GM23248 (cell line): ENCODE data around the gene ERP27.

Experiments
- EZH2 ChIP-seq: fragments of 200-600 bp; sonication (generic); IDR thresholded peaks from 2 replicates; pipeline ENCODE4 v1.6.1; 2018; ENCODE audit warnings: antibody characterized with exemption, mild to moderate bottlenecking; ENCODE audit not compliant: insufficient read depth, poor library complexity, severe bottlenecking
- EZH2phosphoT487 ChIP-seq: fragments of 200-600 bp; sonication (generic); IDR thresholded peaks from 2 replicates; pipeline ENCODE4 v1.6.1; 2018; ENCODE audit warnings: antibody characterized with exemption, moderate library complexity, mild to moderate bottlenecking, low read depth; ENCODE audit not compliant: insufficient read depth

DNA sequence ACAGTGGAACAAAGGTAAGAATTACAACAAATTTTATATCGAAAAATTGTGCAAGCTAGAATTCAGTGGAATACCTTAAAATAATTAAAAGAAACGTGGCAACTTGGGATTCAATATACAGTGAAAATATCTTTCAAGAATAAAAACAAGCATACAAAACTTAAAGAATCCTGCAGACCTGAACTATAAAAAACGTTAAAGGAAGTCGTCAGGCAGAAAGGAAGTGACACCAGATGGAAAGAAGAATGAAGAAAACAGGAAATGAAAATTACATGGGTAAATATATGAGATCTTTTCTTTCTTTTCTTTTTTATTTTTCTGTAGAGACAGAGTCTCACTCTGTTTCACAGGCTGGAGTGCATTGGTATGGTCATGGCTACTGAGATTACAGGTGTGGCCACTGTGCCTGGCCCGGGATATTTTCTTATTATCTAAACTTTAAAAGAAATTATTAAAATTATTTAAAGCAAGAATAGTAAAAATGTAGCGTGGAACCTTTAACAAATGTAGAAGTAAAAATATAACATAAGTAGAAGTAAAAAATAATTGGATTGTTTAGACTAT lies 57.4 kb downstream of the ERP27 start:
- TF ChIP-seq EZH2 (no peak), EZH2phosphoT487 (no peak)
